DND-41 (cell line): ENCODE data around the gene SLC31A1.

Experiments used
- EZH2 ChIP-seq: IDR thresholded peaks from 3 replicates; pipeline ENCODE4 v1.6.1; 2012; ENCODE audit warnings: borderline replicate concordance, low read depth, mild to moderate bottlenecking, moderate library complexity, low read length, inconsistent platforms; ENCODE audit not compliant: severe bottlenecking
- TF ChIP-seq, protein P1 (sequence below): IDR thresholded peaks from 2 replicates; pipeline ENCODE4 v1.5.1; 2012; ENCODE audit warnings: borderline replicate concordance, low read length, moderate library complexity, mild to moderate bottlenecking; ENCODE audit not compliant: poor library complexity, severe bottlenecking; ENCODE audit errors: extremely low read depth

DNA sequence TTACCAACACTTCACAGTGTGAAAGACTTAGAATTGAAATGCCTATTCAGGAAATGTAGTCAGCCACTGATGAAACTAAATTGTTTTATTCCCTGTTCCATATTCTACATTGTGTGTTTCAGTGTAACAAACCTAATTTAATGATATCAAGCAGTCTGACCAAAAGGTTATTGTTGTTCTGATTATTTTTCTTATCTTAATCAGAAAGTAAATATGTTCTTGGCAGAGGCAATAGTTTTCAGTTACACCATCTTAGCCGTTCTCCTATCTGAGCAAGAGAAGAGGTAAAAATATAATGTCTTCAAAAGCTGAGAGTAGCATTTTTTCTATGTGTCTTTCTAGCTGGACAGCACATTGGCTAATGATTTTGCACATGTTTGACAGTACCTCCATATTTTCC is 36.9 kb downstream of the SLC31A1 start:
- TF ChIP-seq, protein P1, sequence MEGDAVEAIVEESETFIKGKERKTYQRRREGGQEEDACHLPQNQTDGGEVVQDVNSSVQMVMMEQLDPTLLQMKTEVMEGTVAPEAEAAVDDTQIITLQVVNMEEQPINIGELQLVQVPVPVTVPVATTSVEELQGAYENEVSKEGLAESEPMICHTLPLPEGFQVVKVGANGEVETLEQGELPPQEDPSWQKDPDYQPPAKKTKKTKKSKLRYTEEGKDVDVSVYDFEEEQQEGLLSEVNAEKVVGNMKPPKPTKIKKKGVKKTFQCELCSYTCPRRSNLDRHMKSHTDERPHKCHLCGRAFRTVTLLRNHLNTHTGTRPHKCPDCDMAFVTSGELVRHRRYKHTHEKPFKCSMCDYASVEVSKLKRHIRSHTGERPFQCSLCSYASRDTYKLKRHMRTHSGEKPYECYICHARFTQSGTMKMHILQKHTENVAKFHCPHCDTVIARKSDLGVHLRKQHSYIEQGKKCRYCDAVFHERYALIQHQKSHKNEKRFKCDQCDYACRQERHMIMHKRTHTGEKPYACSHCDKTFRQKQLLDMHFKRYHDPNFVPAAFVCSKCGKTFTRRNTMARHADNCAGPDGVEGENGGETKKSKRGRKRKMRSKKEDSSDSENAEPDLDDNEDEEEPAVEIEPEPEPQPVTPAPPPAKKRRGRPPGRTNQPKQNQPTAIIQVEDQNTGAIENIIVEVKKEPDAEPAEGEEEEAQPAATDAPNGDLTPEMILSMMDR, result no peak
- no peak for TF ChIP-seq EZH2
